Prostate gland (tissue), 2 donors: Measurements from ENCODE around the gene HNRNPA1. TPM values are rescaled to one million over a fixed set of nuclear protein-coding genes. Genes with fewer than 3 reads are reported as not detected.

ENCODE experiments used
- DNase-seq: peaks from one replicate; pipeline ENCODE4 v3.0.0-alpha.2; 2019; ENCODE audit warnings: low spot score
- H3K27ac ChIP-seq, 2 donors: fragments of 200-600 bp; sonication (generic); 2 replicates each; pipeline ENCODE4 v1.5.1; 2017 to 2019
- H3K27me3 ChIP-seq: fragments of 200-600 bp; sonication (generic); replicated peaks from 2 replicates; pipeline ENCODE4 v1.5.1; 2019; ENCODE audit not compliant: insufficient read depth
- H3K36me3 ChIP-seq, 2 donors: fragments of 200-600 bp; sonication (generic); 1 replicate in 1 of 2; 2 replicates in 1 of 2; pipeline versions ENCODE4 v1.5.1 to v1.8.1; 2017 to 2019
- H3K4me1 ChIP-seq: fragments of 200-600 bp; sonication (generic); replicated peaks from 2 replicates; pipeline ENCODE4 v1.5.1; 2019
- H3K4me3 ChIP-seq, 2 donors: fragments of 200-600 bp; sonication (generic); 2 replicates each; pipeline ENCODE4 v1.5.1; 2017 to 2019
- H3K9me3 ChIP-seq: fragments of 200-600 bp; sonication (generic); 2 replicates; pipeline ENCODE4 v1.5.1; 2017
- CTCF ChIP-seq, 4 experiments: fragments of 200-600 bp in 2 of 4; fragments of 450-650 bp in 2 of 4; sonication (generic) in 2 of 4; IDR thresholded peaks; 1 replicate in 3 of 4; 2 replicates in 1 of 4; pipeline ENCODE4 v1.5.1; 2016 to 2019; ENCODE audit warnings: antibody characterized with exemption in 4 of 4, mild to moderate bottlenecking in 2 of 4, moderate library complexity in 2 of 4
- POLR2A ChIP-seq: fragments of 450-650 bp; IDR thresholded peaks from one replicate; pipeline ENCODE4 v1.6.1; 2016; ENCODE audit warnings: antibody characterized with exemption, mild to moderate bottlenecking
- POLR2AphosphoS5 ChIP-seq: sonication (generic); formaldehyde crosslinking; IDR thresholded peaks from one replicate; pipeline ENCODE4 v1.6.1; 2017; ENCODE audit warnings: antibody characterized with exemption
- WGBS: methylation state at CpG from one replicate; pipeline ENCODE4 v1.1.5; 2018; 5-methylcytosine and 5-hydroxymethylcytosine counted together
- intact Hi-C: fragments of 100-400 bp; cut with DNase I; formaldehyde crosslinking; loops from one replicate; pipeline ENCODE4 v1.14.2; 2022
- small RNA-seq, 2 donors: library from RNA; depleted of rRNA; stranded (forward); fragments of <200 nt; gene quantifications; one replicate each; pipeline ENCODE3, GENCODE V24; 2016
- total RNA-seq, 2 donors: library from RNA; depleted of rRNA; stranded (reverse); fragments of >200 nt; gene quantifications; one replicate each; pipeline ENCODE4 v1.1.0, GENCODE V29; 2016

Gene HNRNPA1
- total RNA-seq, 2 donors from 2014 or later: 419 to 726 TPM

- Histone ChIP-seq H3K4me3 (no peak overlapping the region), H3K36me3 (no peaks in the 10 kb centered on the region), H3K27me3 (no peaks in the 10 kb centered on the region), H3K27ac (no peak overlapping the region), H3K9me3 (no peaks in the 10 kb centered on the region), H3K4me1 (no peaks in the 10 kb centered on the region)
- intact Hi-C loops: loop anchor here (5.0 kb wide), 2 partner anchors 33 to 47 kb away; partner anchors contain the start of genes CBX5, GPR84 and HNRNPA1
- WGBS: 45% methylated on average over 5 of the region's 5 CpGs
- TF ChIP-seq POLR2AphosphoS5: no peak
- TF ChIP-seq CTCF (IDR thresholded peaks at IDR 0.05): no peak
- no peak for TF ChIP-seq POLR2A
- no peak for DNase-seq
These were observed 49.2 kb downstream of the HNRNPA1 start for GRCh38 chr12:54329759-54330158.

GRCh38 chr12:54330442-54330841 is 49.9 kb downstream of the HNRNPA1 start:
- Histone ChIP-seq H3K4me1 (no peaks in the 10 kb centered on the region), H3K27me3 (no peaks in the 10 kb centered on the region)

GRCh38 chr12:54331461-54331860 is 50.9 kb downstream of the HNRNPA1 start:
- H3K4me1 ChIP-seq: no peaks in the 10 kb centered on the region
- TF ChIP-seq CTCF (IDR thresholded peaks at IDR 0.05) (no peak), POLR2A (no peak), POLR2AphosphoS5 (no peak)
- H3K27ac ChIP-seq: no peak overlapping the region
- no peaks in the 10 kb centered on the region for H3K36me3 ChIP-seq
- 83% methylated on average over 5 of the region's 5 CpGs for WGBS
- H3K27me3 ChIP-seq: no peaks in the 10 kb centered on the region
- DNase-seq: no peak
- H3K4me3 ChIP-seq: no peak overlapping the region
- intact Hi-C loops: no loop called here
- H3K9me3 ChIP-seq: no peaks in the 10 kb centered on the region

More at GRCh38 chr12:54330442-54330841, 49.9 kb downstream of the HNRNPA1 start:
- TF ChIP-seq CTCF (IDR thresholded peaks at IDR 0.05) (no peak), POLR2A (no peak), POLR2AphosphoS5 (no peak)
- intact Hi-C loops: no loop called here
- no peaks in the 10 kb centered on the region for H3K36me3 ChIP-seq
- no peak overlapping the region for H3K4me3 ChIP-seq
- 66% methylated on average over 3 of the region's 3 CpGs for WGBS
- H3K27ac ChIP-seq: no peak overlapping the region
- no peak for DNase-seq
- H3K9me3 ChIP-seq: no peaks in the 10 kb centered on the region

- no peaks in the 10 kb centered on the region for H3K36me3 ChIP-seq
- TF ChIP-seq POLR2A (no peak), CTCF (IDR thresholded peaks at IDR 0.05) (no peak), POLR2AphosphoS5 (no peak)
- no peaks in the 10 kb centered on the region for H3K4me1 ChIP-seq
- no peak overlapping the region for H3K27ac ChIP-seq
- intact Hi-C loops: no loop called here
- 96% methylated on average over 4 of the region's 4 CpGs for WGBS
- H3K4me3 ChIP-seq: no peak overlapping the region
- DNase-seq: no peak
- no peaks in the 10 kb centered on the region for H3K27me3 ChIP-seq
- H3K9me3 ChIP-seq: no peaks in the 10 kb centered on the region
These were observed 53.0 kb downstream of the HNRNPA1 start for GRCh38 chr12:54333420-54334034.

Small RNA genes within 50 kb of the gene (small RNA-seq; reads per million reads assigned to genes)
- gene RN7SL390P: 0 reads per million in 2 donors
- 0 reads per million in 2 donors for gene RNU6-950P

Other genes starting within 250 kb of the HNRNPA1 start
- 1 to 10 TPM in 1 of 2 donors, not detected in 1; 2.8 TPM for gene HOXC5, start 247.7 kb upstream of the HNRNPA1 start, total RNA-seq
- under 1 TPM in 1 of 2 donors, not detected in 1; 0.62 TPM for gene HOXC4, start 226.9 kb upstream of the HNRNPA1 start, total RNA-seq
- 10 to 100 TPM; 51.7 to 54.9 TPM for gene SMUG1, start 91.7 kb upstream of the HNRNPA1 start, total RNA-seq
- gene CBX5, start 604 bp upstream of the HNRNPA1 start, total RNA-seq: 10 to 100 TPM; 49.9 to 52.8 TPM
- 1 to 10 TPM in 1 of 2 donors, not detected in 1; 1.1 TPM for gene NFE2, start 20.3 kb downstream of the HNRNPA1 start, total RNA-seq
- gene COPZ1, start 44.4 kb downstream of the HNRNPA1 start, total RNA-seq: 100 to 1,000 TPM in 1 of 2 donors, 10 to 100 TPM in 1; 83.1 to 192 TPM
- gene GPR84, start 83.8 kb downstream of the HNRNPA1 start, total RNA-seq: under 1 TPM in 1 of 2 donors, not detected in 1; 0.97 TPM
- gene ZNF385A, start 104.0 kb downstream of the HNRNPA1 start, total RNA-seq: 10 to 100 TPM; 29.4 to 42.4 TPM
- gene ITGA5, start 138.5 kb downstream of the HNRNPA1 start, total RNA-seq: 10 to 100 TPM; 44.2 to 99.4 TPM
- gene GTSF1, start 192.9 kb downstream of the HNRNPA1 start, total RNA-seq: 10 to 100 TPM in 1 of 2 donors, not detected in 1; 50.7 TPM
- gene NCKAP1L, start 217.0 kb downstream of the HNRNPA1 start, total RNA-seq: 10 to 100 TPM in 1 of 2 donors, 1 to 10 TPM in 1; 3.6 to 10.2 TPM